Measurements from ENCODE around the gene CMSS1.

GRCh38 chr3:100104817-100105413 is 287.3 kb downstream of the CMSS1 start:
- TF ChIP-seq CTCF (conservative IDR thresholded peaks at IDR 0.05) (no peak), ZFX (IDR thresholded peaks at IDR 0.05) (no peak)

Measured in C4-2B (cell line).